ENCODE results near the gene MYPOP.

Gene MYPOP

GRCh38 chr19:45862564-45863334, 39.7 kb downstream of the MYPOP start, which contains the start of gene SYMPK:
Gene SYMPK, minus strand, starts transcription at chr19:45863147. Its CDS starts 8,652 bp downstream, at chr19:45854495.
- peak; percentile 99 for DNase-seq

- no peak for DNase-seq
Measured at GRCh38 chr19:45862271-45862563, 40.2 kb downstream of the MYPOP start.

- no peak for DNase-seq
Measured at GRCh38 chr19:45860359-45861259, 41.8 kb downstream of the MYPOP start.

- DNase-seq, result no peak
Measured at GRCh38 chr19:45854167-45854778, 48.1 kb downstream of the MYPOP start.

- no peak for DNase-seq
Measured at GRCh38 chr19:45852983-45853382, 49.4 kb downstream of the MYPOP start.

GRCh38 chr19:45852145-45852750, 50.2 kb downstream of the MYPOP start:
- DNase-seq, result no peak

- DNase-seq, result no peak
Measured at GRCh38 chr19:45848922-45849321, 53.5 kb downstream of the MYPOP start.

- DNase-seq, result no peak
Measured at GRCh38 chr19:45847663-45848062, 54.8 kb downstream of the MYPOP start.

- no peak for DNase-seq
Measured at GRCh38 chr19:45842198-45842597, 60.2 kb downstream of the MYPOP start.

Data from stimulated activated naive CD4-positive, alpha-beta T cell treated with Interleukin-2 at 50 U/mL for 16 hours (primary cell).